SK-N-SH treated with all-trans-retinoic acid at 6 μM for 48 hours (cell line): Measurements from ENCODE around the gene RTN1.

ENCODE experiments used
- CREB5 ChIP-seq: fragments of 250-450 bp; sonication (Bioruptor Pico); IDR thresholded peaks from 2 replicates; pipeline ENCODE4 v1.5.1; 2020; ENCODE audit warnings: low read depth, mild to moderate bottlenecking, moderate library complexity
- CSRNP3 ChIP-seq: fragments of 250-450 bp; sonication (Bioruptor Pico); IDR thresholded peaks from 2 replicates; pipeline ENCODE4 v1.5.1; 2021; ENCODE audit warnings: mild to moderate bottlenecking, moderate library complexity
- ISL1 ChIP-seq: fragments of 250-450 bp; sonication (Bioruptor Pico); IDR thresholded peaks from 2 replicates; pipeline ENCODE4 v2.1.2; 2022; ENCODE audit warnings: mild to moderate bottlenecking, moderate library complexity
- POU6F1 ChIP-seq: fragments of 250-450 bp; sonication (Bioruptor Pico); IDR thresholded peaks from 2 replicates; pipeline ENCODE4 v1.8.0; 2021; ENCODE audit warnings: low read depth, mild to moderate bottlenecking, moderate library complexity, borderline replicate concordance

- no peak for TF ChIP-seq CSRNP3 (CRISPR knock-in tag)
- TF ChIP-seq POU6F1 (CRISPR knock-in tag) = no peak
- no peak for TF ChIP-seq ISL1
- TF ChIP-seq CREB5 (CRISPR knock-in tag) = no peak
Observed at GRCh38 chr14:59622631-59623030, 247.9 kb downstream of the RTN1 start.
